IMR-90 (cell line): Measurements from ENCODE around the gene FAM149B1. TPM values are rescaled to one million over a fixed set of nuclear protein-coding genes. Genes with fewer than 3 reads are reported as not detected.

Experiments
- ATAC-seq: fragments of 200-7000 bp; cut with Tn5 transposase; 2 replicates; pipeline ENCODE4 v1.9.1; 2020; ENCODE audit warnings: low read depth, mild to moderate bottlenecking, moderate library complexity
- BruUV-seq: library from RNA; stranded (reverse); fragments of 400-500 nt; replicated peaks from 2 replicates; lab custom pipeline; 2021; lab: Mats Ljungman, UMichigan
- CTCF ChIA-PET: fragments of 300-600 bp; formaldehyde crosslinking; extraction: SDS; loops from one replicate; lab custom pipeline; 2021; ENCODE audit warnings: antibody characterized with exemption; lab: Yijun Ruan, JAX
- POLR2A ChIA-PET: fragments of 300-600 bp; sonication (Branson Sonifier 250); formaldehyde crosslinking; loops from one replicate; lab custom pipeline; 2022; ENCODE audit warnings: antibody characterized with exemption; ENCODE audit not compliant: unreplicated experiment; lab: Charles Lee
- DNase-seq: peaks from one replicate; pipeline ENCODE4 v3.0.0; 2013
- H2AFZ ChIP-seq: replicated peaks from 2 replicates; pipeline ENCODE3; 2013; ENCODE audit warnings: low read length, mild to moderate bottlenecking; ENCODE audit not compliant: poor library complexity
- H2AK5ac ChIP-seq: 2 replicates; pipeline ENCODE4 v1.6.1; 2013; ENCODE audit warnings: low read depth, low read length, inconsistent platforms
- H2AK9ac ChIP-seq: replicated peaks from 2 replicates; pipeline ENCODE3; 2013; ENCODE audit warnings: mild to moderate bottlenecking, low read depth, low read length, moderate library complexity; ENCODE audit not compliant: poor library complexity
- H2BK120ac ChIP-seq: 2 replicates; pipeline ENCODE4 v1.6.1; 2013; ENCODE audit warnings: low read depth, low read length, inconsistent platforms
- H2BK15ac ChIP-seq: 3 replicates; pipeline ENCODE4 v1.6.1; 2013; ENCODE audit warnings: low read depth, low read length, inconsistent platforms
- H2BK20ac ChIP-seq: 2 replicates; pipeline ENCODE4 v1.6.1; 2013; ENCODE audit warnings: low read depth, mild to moderate bottlenecking, inconsistent platforms, low read length, moderate library complexity
- H2BK5ac ChIP-seq: 2 replicates; pipeline ENCODE4 v1.6.1; 2013; ENCODE audit warnings: mild to moderate bottlenecking, low read depth, low read length, inconsistent platforms; ENCODE audit not compliant: poor library complexity, severe bottlenecking
- H3K14ac ChIP-seq: replicated peaks from 2 replicates; pipeline ENCODE4 v1.6.1; 2013; ENCODE audit warnings: low read depth, low read length, inconsistent platforms
- H3K18ac ChIP-seq: 2 replicates; pipeline ENCODE4 v1.6.1; 2013; ENCODE audit warnings: low read depth, low read length, control low read depth
- H3K23ac ChIP-seq: 2 replicates; pipeline ENCODE4 v1.6.1; 2013; ENCODE audit warnings: low read depth, low read length, inconsistent platforms
- H3K27ac ChIP-seq: 2 replicates; pipeline ENCODE4 v1.5.1; 2013; ENCODE audit warnings: mild to moderate bottlenecking, control low read depth, low read length; ENCODE audit not compliant: insufficient read depth
- H3K27me3 ChIP-seq: 2 replicates; pipeline ENCODE4 v1.6.1; 2013; ENCODE audit warnings: low read length; ENCODE audit not compliant: control insufficient read depth, insufficient read depth
- H3K36me3 ChIP-seq: 2 replicates; pipeline ENCODE4 v1.6.1; 2013; ENCODE audit warnings: low read length, mixed read lengths; ENCODE audit not compliant: control insufficient read depth, insufficient read depth
- H3K4ac ChIP-seq: 2 replicates; pipeline ENCODE4 v1.6.1; 2013; ENCODE audit warnings: low read depth, low read length, inconsistent platforms
- H3K4me1 ChIP-seq: 2 replicates; pipeline ENCODE4 v1.6.1; 2013; ENCODE audit warnings: low read length, mixed read lengths; ENCODE audit not compliant: control insufficient read depth, insufficient read depth
- H3K4me2 ChIP-seq: 2 replicates; pipeline ENCODE4 v1.6.1; 2013; ENCODE audit warnings: low read depth, mild to moderate bottlenecking, control low read depth, low read length, moderate library complexity
- H3K4me3 ChIP-seq: 2 replicates; pipeline ENCODE4 v1.5.1; 2013; ENCODE audit warnings: low read depth, mild to moderate bottlenecking, control low read depth, low read length, moderate library complexity; ENCODE audit not compliant: insufficient read depth
- H3K56ac ChIP-seq: 2 replicates; pipeline ENCODE4 v1.6.1; 2013; ENCODE audit warnings: low read length, inconsistent platforms; ENCODE audit not compliant: insufficient read depth; ENCODE audit errors: extremely low read depth
- H3K79me1 ChIP-seq, 2 experiments: 2 replicates each; pipeline ENCODE4 v1.6.1; 2013; ENCODE audit warnings: low read length in 2 of 2, inconsistent platforms in 1 of 2, low read depth in 1 of 2
- H3K9ac ChIP-seq: 2 replicates; pipeline ENCODE4 v1.6.1; 2013; ENCODE audit warnings: low read depth, low read length, control low read depth
- H3K9me1 ChIP-seq: 2 replicates; pipeline ENCODE4 v1.6.1; 2013; ENCODE audit warnings: low read length, inconsistent platforms; ENCODE audit not compliant: insufficient read depth
- H3K9me3 ChIP-seq: 2 replicates; pipeline ENCODE4 v1.6.1; 2013; ENCODE audit warnings: low read length; ENCODE audit not compliant: control insufficient read depth, insufficient read depth
- H4K20me1 ChIP-seq: 2 replicates; pipeline ENCODE4 v1.6.1; 2013; ENCODE audit warnings: low read length, inconsistent platforms; ENCODE audit not compliant: insufficient read depth
- H4K5ac ChIP-seq: 2 replicates; pipeline ENCODE4 v1.6.1; 2013; ENCODE audit warnings: mild to moderate bottlenecking, low read depth, low read length, control low read depth
- H4K8ac ChIP-seq, 2 experiments: 2 replicates each; pipeline ENCODE4 v1.6.1; 2013; ENCODE audit warnings: low read depth in 2 of 2, low read length in 2 of 2, control low read depth in 1 of 2, inconsistent platforms in 1 of 2
- H4K91ac ChIP-seq: 2 replicates; pipeline ENCODE4 v1.6.1; 2013; ENCODE audit warnings: low read depth, low read length, inconsistent platforms; ENCODE audit not compliant: insufficient read depth
- BHLHE40 ChIP-seq: fragments of 150-350 bp; IDR thresholded peaks from 2 replicates; pipeline ENCODE4 v1.6.1; 2016; ENCODE audit warnings: mild to moderate bottlenecking, low read depth, low read length
- CEBPB ChIP-seq: IDR thresholded peaks from 2 replicates; pipeline ENCODE4 v1.6.1; 2012; ENCODE audit warnings: low read depth, low read length, improper control_type of control experiment
- CHD1 ChIP-seq: IDR thresholded peaks from 2 replicates; pipeline ENCODE4 v1.6.1; 2012; ENCODE audit warnings: low read depth, low read length, improper control_type of control experiment
- CTCF ChIP-seq: conservative IDR thresholded peaks from 2 replicates; pipeline ENCODE4 v1.5.1; 2012; ENCODE audit warnings: mild to moderate bottlenecking, low read depth, low read length, improper control_type of control experiment
- FOS ChIP-seq: fragments of 150-350 bp; IDR thresholded peaks from 2 replicates; pipeline ENCODE4 v1.6.1; 2016; ENCODE audit warnings: low read depth, low read length
- MAFK ChIP-seq: IDR thresholded peaks from 2 replicates; pipeline ENCODE4 v1.6.1; 2012; ENCODE audit warnings: low read depth, low read length, improper control_type of control experiment
- MAZ ChIP-seq: IDR thresholded peaks from 2 replicates; pipeline ENCODE4 v1.6.1; 2012; ENCODE audit warnings: low read depth, mild to moderate bottlenecking, low read length, improper control_type of control experiment, moderate library complexity, borderline replicate concordance
- MXI1 ChIP-seq: IDR thresholded peaks from 2 replicates; pipeline ENCODE4 v1.6.1; 2012; ENCODE audit warnings: low read depth, mild to moderate bottlenecking, low read length, moderate library complexity, borderline replicate concordance
- NFE2L2 ChIP-seq: fragments of 150-350 bp; IDR thresholded peaks from 2 replicates; pipeline ENCODE4 v1.6.1; 2016; ENCODE audit warnings: low read depth, mild to moderate bottlenecking, low read length
- POLR2A ChIP-seq: IDR thresholded peaks from 2 replicates; pipeline ENCODE4 v1.6.1; 2012; ENCODE audit warnings: mild to moderate bottlenecking, low read depth, low read length
- RAD21 ChIP-seq: IDR thresholded peaks from 2 replicates; pipeline ENCODE4 v1.6.1; 2012; ENCODE audit warnings: low read length, improper control_type of control experiment
- RCOR1 ChIP-seq: IDR thresholded peaks from 2 replicates; pipeline ENCODE4 v1.6.1; 2012; ENCODE audit warnings: mild to moderate bottlenecking, low read length, improper control_type of control experiment; ENCODE audit not compliant: insufficient replicate concordance
- RFX5 ChIP-seq: IDR thresholded peaks from 2 replicates; pipeline ENCODE4 v1.8.0; 2012; ENCODE audit warnings: low read depth, mild to moderate bottlenecking, low read length, moderate library complexity
- SMC3 ChIP-seq: fragments of 150-350 bp; IDR thresholded peaks from 2 replicates; pipeline ENCODE4 v1.6.1; 2016; ENCODE audit warnings: low read depth, mild to moderate bottlenecking, antibody characterized with exemption, low read length, moderate library complexity
- USF2 ChIP-seq: fragments of 150-350 bp; IDR thresholded peaks from 2 replicates; pipeline ENCODE4 v1.6.1; 2017; ENCODE audit warnings: mild to moderate bottlenecking, antibody characterized with exemption, low read length, low read depth
- WGBS, 2 experiments: methylation state at CpG; one replicate each; pipeline versions ENCODE4 v1.1.5 to v1.1.7; 2013; ENCODE audit warnings: missing lambda C conversion rate in 2 of 2; ENCODE audit not compliant: insufficient read length in 1 of 2; ENCODE audit errors: extremely low coverage in 2 of 2; 5-methylcytosine and 5-hydroxymethylcytosine counted together
- dilution Hi-C: fragments of 300-500 bp; cut with HindIII; formaldehyde crosslinking; loops from one replicate; pipeline ENCODE4 v1.14.3; 2018; ENCODE audit warnings: low sequenced_read_pairs; ENCODE audit not compliant: unreplicated experiment
- in situ Hi-C: fragments of 300-500 bp; cut with MboI; formaldehyde crosslinking; loops from 3 replicates; pipeline ENCODE4 v1.14.3; 2019; ENCODE audit warnings: low sequenced_read_pairs, inconsistent platforms, mixed read lengths
- intact Hi-C: fragments of 100-400 bp; cut with micrococcal nuclease; formaldehyde crosslinking; loops from 2 replicates; pipeline ENCODE4 v1.10.0; 2022
- polyA plus RNA-seq, 3 experiments: library from polyadenylated mRNA; depleted of rRNA; stranded (reverse); fragments of >200 nt; gene quantifications; 2 replicates each; pipeline ENCODE4 v1.2.3, GENCODE V29; 2012; ENCODE audit warnings: low replicate concordance in 1 of 3
- total RNA-seq: library from RNA; depleted of rRNA; stranded (reverse); fragments of >200 nt; gene quantifications from 2 replicates; pipeline ENCODE4 v1.2.3, GENCODE V29; 2012
- TF ChIP-seq, protein P1 (sequence below): fragments of 150-350 bp; IDR thresholded peaks from 2 replicates; pipeline ENCODE4 v1.6.1; 2016; ENCODE audit warnings: low read depth, mild to moderate bottlenecking, low read length, moderate library complexity, borderline replicate concordance

Gene FAM149B1
- total and polyA plus RNA-seq, 2 of the 4 experiments (the other 2 are of a cell fraction) = 21.7 to 28.3 TPM

GRCh38 chr10:73239908-73240307, 72.0 kb downstream of the FAM149B1 start:
- in situ Hi-C loops = no loop called here
- no TSS peak for BruUV-seq
- H2AK5ac ChIP-seq = no peak overlapping the region

More at GRCh38 chr10:73239908-73240307, 72.0 kb downstream of the FAM149B1 start:
- intact Hi-C loops = no loop called here
- Histone ChIP-seq H2AK9ac (no peak overlapping the region), H4K91ac (no peak overlapping the region), H2AFZ (no peak overlapping the region), H2BK15ac (no peak overlapping the region), H2BK5ac (no peak overlapping the region), H3K18ac (no peak overlapping the region), H3K4me3 (no peak overlapping the region), H3K9me1 (no peaks in the 10 kb centered on the region; the same call in 1 of the 2 replicates), H4K5ac (no peak overlapping the region), H3K56ac (no peak overlapping the region), H3K9ac (no peak overlapping the region), H3K27me3 (no peaks in the 10 kb centered on the region), H3K27ac (no peak overlapping the region), H2BK20ac (no peak overlapping the region), H3K4me1 (no peaks in the 10 kb centered on the region), H4K20me1 (no peaks in the 10 kb centered on the region), H3K23ac (no peak overlapping the region), H3K79me1 (peaks cover 17 to 30% of the 10 kb centered on the region in 2 experiments; a peak in 3 of 4 replicates), H3K36me3 (peaks cover 22% of the 10 kb centered on the region), H3K9me3 (no peaks in the 10 kb centered on the region), H3K14ac (no peak overlapping the region), H3K4ac (no peak overlapping the region), H4K8ac (no peak overlapping the region), H2BK120ac (no peak overlapping the region), H3K4me2 (no peak overlapping the region)
- dilution Hi-C loops = no loop called here
- POLR2A ChIA-PET = no interaction called here
- TF ChIP-seq RFX5 (no peak), MAFK (no peak), CHD1 (no peak), BHLHE40 (no peak), NFE2L2 (no peak), CTCF (no peak), CEBPB (no peak), RCOR1 (no peak), MXI1 (no peak), USF2 (no peak), FOS (no peak), SMC3 (no peak), RAD21 (no peak), MAZ (no peak), POLR2A (no peak)
- TF ChIP-seq, protein P1, sequence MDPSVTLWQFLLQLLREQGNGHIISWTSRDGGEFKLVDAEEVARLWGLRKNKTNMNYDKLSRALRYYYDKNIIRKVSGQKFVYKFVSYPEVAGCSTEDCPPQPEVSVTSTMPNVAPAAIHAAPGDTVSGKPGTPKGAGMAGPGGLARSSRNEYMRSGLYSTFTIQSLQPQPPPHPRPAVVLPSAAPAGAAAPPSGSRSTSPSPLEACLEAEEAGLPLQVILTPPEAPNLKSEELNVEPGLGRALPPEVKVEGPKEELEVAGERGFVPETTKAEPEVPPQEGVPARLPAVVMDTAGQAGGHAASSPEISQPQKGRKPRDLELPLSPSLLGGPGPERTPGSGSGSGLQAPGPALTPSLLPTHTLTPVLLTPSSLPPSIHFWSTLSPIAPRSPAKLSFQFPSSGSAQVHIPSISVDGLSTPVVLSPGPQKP = no peak
- ATAC-seq = no peak
- no peak for DNase-seq
- CTCF ChIA-PET = no interaction called here
- WGBS, 2 experiments = no CpG with 5 or more reads among the region's 2 CpGs
